Measurements from ENCODE around the gene ABCC1. TPM values are rescaled to one million over a fixed set of nuclear protein-coding genes. Genes with fewer than 3 reads are reported as not detected.

The ABCC1 gene
- total RNA-seq, 4 donors from 2014 or later: 17.3 to 105 (median 28.3) TPM

DNA sequence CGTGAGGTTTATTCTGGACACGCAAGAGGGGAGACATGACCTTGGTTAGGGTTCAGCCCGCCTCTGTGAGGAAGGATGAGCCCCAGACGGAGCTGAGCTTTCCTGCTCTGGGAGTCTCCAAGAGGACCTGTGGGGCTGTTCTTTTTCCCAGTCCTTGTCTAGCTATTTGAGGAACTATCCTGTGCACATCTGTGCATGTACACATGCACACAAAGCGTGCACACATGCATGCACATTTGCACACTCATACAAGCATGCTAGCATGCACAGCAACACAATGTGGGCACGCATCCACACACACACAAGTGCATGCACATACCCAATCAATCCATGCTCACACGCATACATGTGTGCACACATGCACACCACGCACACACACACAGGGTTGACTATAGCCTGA is 233.5 kb downstream of the ABCC1 start:
- Histone ChIP-seq H3K36me3 (peaks cover 0 to 8% (median 0%) of the 10 kb centered on the region in 3 donors), H3K4me3 (no peak overlapping the region), H3K4me1 (no peaks in the 10 kb centered on the region), H3K27ac (no peak overlapping the region), H3K27me3 (no peaks in the 10 kb centered on the region), H3K9me3 (no peaks in the 10 kb centered on the region)
- TF ChIP-seq POLR2A (IDR thresholded peaks at IDR 0.05): no peak
- TF ChIP-seq, protein P1, sequence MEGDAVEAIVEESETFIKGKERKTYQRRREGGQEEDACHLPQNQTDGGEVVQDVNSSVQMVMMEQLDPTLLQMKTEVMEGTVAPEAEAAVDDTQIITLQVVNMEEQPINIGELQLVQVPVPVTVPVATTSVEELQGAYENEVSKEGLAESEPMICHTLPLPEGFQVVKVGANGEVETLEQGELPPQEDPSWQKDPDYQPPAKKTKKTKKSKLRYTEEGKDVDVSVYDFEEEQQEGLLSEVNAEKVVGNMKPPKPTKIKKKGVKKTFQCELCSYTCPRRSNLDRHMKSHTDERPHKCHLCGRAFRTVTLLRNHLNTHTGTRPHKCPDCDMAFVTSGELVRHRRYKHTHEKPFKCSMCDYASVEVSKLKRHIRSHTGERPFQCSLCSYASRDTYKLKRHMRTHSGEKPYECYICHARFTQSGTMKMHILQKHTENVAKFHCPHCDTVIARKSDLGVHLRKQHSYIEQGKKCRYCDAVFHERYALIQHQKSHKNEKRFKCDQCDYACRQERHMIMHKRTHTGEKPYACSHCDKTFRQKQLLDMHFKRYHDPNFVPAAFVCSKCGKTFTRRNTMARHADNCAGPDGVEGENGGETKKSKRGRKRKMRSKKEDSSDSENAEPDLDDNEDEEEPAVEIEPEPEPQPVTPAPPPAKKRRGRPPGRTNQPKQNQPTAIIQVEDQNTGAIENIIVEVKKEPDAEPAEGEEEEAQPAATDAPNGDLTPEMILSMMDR (IDR thresholded peaks at IDR 0.05): no peak
- DNase-seq: no peak

DNA sequence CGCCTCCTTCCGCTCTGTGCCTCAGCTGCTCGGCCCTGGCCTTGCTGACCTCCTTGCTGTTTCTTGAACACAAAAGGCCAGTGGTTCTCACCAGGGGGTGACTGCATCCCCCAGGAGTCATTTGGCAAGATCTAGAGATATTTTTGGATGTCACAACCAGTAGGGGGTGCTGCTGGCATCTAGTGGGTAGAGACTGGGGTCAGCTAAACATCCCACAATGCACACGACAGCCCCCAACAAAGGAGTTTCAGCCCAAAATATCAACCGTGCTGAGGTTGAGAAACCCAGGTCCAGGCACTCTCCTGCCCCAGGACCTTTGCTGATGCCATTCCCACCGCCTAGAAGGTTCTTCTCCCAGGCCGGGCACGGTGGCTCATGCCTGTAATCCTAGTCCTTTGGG is 234.1 kb downstream of the ABCC1 start:
- H3K36me3 ChIP-seq: peaks cover 0 to 8% (median 0%) of the 10 kb centered on the region in 3 donors
- H3K27ac ChIP-seq: no peak overlapping the region
- no peaks in the 10 kb centered on the region for H3K27me3 ChIP-seq
- H3K4me3 ChIP-seq: no peak overlapping the region
- DNase-seq: no peak
- no peaks in the 10 kb centered on the region for H3K9me3 ChIP-seq
- TF ChIP-seq POLR2A (IDR thresholded peaks at IDR 0.05): no peak
- TF ChIP-seq, protein P1 (IDR thresholded peaks at IDR 0.05): no peak
- H3K4me1 ChIP-seq: no peaks in the 10 kb centered on the region

DNA sequence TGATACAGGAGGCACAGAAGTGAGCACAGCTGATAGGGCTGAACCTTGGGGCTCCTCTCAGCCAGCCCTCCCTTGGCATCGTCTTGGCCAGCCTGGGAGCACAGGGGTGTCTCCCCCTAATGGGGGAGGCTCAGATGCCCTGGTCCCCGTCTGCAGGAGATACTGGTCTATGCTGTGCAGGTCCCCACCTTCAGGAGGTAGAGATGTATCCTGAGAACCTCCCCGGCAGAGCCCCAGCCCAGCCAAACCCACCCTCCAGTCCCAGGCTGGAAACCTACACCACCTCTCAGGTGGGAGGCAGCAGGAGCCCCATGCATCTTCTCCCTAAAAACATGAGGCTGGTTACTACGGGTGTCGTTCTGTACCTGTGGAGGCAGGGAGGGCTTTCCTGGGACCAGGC is 235.2 kb downstream of the ABCC1 start:
- DNase-seq: no peak
- Histone ChIP-seq H3K36me3 (peaks cover 0 to 8% (median 0%) of the 10 kb centered on the region in 3 donors), H3K27ac (no peak overlapping the region), H3K4me3 (no peak overlapping the region), H3K4me1 (no peaks in the 10 kb centered on the region), H3K27me3 (no peaks in the 10 kb centered on the region), H3K9me3 (no peaks in the 10 kb centered on the region)
- TF ChIP-seq, protein P1 (IDR thresholded peaks at IDR 0.05): no peak

DNA sequence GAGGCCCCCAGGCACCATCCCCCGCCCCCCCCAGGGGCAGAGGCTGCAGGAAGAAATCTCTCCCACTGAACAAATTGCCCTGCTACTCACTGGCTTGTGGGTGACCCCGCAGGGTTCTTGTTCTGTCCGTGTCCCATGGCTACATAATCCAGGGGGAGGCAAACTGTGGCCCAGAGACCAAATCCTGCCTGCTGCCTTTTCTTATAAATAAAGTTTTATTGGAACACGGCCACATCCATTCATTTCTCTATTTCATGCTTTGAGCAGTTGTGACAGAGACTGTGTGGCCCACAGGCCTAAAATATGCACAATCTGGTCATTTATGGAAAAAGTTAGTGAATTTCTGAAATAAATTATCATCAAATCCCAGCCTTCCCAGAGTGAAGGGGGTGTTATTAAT is 235.7 kb downstream of the ABCC1 start:
- DNase-seq: no peak
- Histone ChIP-seq H3K27ac (no peak overlapping the region), H3K4me1 (no peaks in the 10 kb centered on the region), H3K9me3 (no peaks in the 10 kb centered on the region), H3K27me3 (no peaks in the 10 kb centered on the region), H3K4me3 (no peak overlapping the region), H3K36me3 (peaks cover 0 to 8% (median 0%) of the 10 kb centered on the region in 3 donors)
- TF ChIP-seq, protein P1 (IDR thresholded peaks at IDR 0.05): no peak
- no peak for TF ChIP-seq POLR2A (IDR thresholded peaks at IDR 0.05)

DNA sequence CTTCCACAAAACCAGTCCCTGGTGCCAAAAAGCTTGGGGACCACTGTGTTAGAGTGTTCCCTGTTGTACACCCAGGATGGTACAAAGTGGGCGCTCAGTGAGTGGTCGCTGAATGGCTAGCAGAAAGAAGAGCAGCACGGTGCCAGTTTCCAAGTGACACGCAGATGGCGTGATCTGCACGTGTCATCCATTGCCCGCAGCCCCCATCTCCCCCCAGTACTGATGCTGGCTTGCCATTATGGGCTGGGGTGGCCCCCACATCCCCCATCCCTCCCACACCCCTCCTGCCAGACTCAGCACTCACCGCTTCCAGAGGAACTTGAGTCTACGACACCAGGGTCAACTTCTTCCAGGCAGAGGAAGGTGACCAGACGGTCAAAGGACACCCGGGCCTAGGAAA is 237.4 kb downstream of the ABCC1 start:
- no peaks in the 10 kb centered on the region for H3K4me1 ChIP-seq
- peaks cover 0 to 8% (median 0%) of the 10 kb centered on the region in 3 donors for H3K36me3 ChIP-seq
- no peaks in the 10 kb centered on the region for H3K9me3 ChIP-seq
- no peak overlapping the region for H3K4me3 ChIP-seq
- no peak overlapping the region for H3K27ac ChIP-seq
- no peaks in the 10 kb centered on the region for H3K27me3 ChIP-seq
- TF ChIP-seq POLR2A (IDR thresholded peaks at IDR 0.05): no peak
- TF ChIP-seq, protein P1 (IDR thresholded peaks at IDR 0.05): no peak
- DNase-seq: no peak

DNA sequence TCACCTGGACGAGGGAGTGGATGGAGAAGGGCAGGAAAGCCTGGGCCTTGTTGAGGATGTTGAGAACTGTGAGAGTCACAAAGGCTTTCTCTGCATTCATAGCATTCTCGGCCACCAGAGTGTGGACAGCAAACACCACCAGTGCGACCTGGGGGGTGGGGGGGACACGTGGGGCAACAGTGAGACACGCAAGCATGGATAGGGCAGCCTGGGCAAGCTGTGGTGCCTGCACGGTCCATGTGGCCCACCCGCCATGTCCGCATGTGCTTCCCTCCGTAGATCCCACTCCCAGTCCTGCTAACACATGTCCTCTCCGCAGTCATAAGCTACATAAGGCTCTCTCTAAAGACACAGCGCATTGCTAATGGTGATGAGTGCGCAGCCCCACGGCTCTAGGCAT is 239.4 kb downstream of the ABCC1 start:
- H3K9me3 ChIP-seq: no peaks in the 10 kb centered on the region
- no peaks in the 10 kb centered on the region for H3K27me3 ChIP-seq
- no peaks in the 10 kb centered on the region for H3K36me3 ChIP-seq
- TF ChIP-seq, protein P1 (IDR thresholded peaks at IDR 0.05): no peak
- no peak for DNase-seq
- H3K4me1 ChIP-seq: no peaks in the 10 kb centered on the region
- no peak overlapping the region for H3K4me3 ChIP-seq
- no peak overlapping the region for H3K27ac ChIP-seq

Data from Peyer's patch (tissue), 4 donors.